Thoracic aorta (tissue), 2 donors: ENCODE data around the gene USP30. TPM values are rescaled to one million over a fixed set of nuclear protein-coding genes. Genes with fewer than 3 reads are reported as not detected.

ENCODE experiments used
- ATAC-seq: fragments of 150-250 bp; one replicate; pipeline ENCODE4 v1.8.0; 2017; ENCODE audit warnings: low read depth; ENCODE audit not compliant: insufficient number of reproducible peaks, low FRiP score
- DNase-seq: peaks from one replicate; pipeline ENCODE4 v3.0.0-alpha.2; 2020; ENCODE audit warnings: low spot score
- H3K27ac ChIP-seq, 2 donors: fragments of 200-600 bp; sonication (generic); 1 replicate in 1 of 2; 2 replicates in 1 of 2; pipeline ENCODE4 v1.5.1; 2016; ENCODE audit warnings: mild to moderate bottlenecking in 2 of 2, moderate library complexity in 2 of 2
- H3K27me3 ChIP-seq: fragments of 200-600 bp; sonication (generic); replicated peaks from 2 replicates; pipeline ENCODE4 v1.6.0; 2016; ENCODE audit warnings: mild to moderate bottlenecking; ENCODE audit not compliant: insufficient read depth
- H3K36me3 ChIP-seq: fragments of 200-600 bp; sonication (generic); one replicate; pipeline ENCODE4 v1.5.1; 2016
- H3K4me1 ChIP-seq, 2 donors: fragments of 200-600 bp; sonication (generic); 1 replicate in 1 of 2; 2 replicates in 1 of 2; pipeline versions ENCODE4 v1.5.1 to v1.6.0; 2016; ENCODE audit warnings: low read depth in 2 of 2, mild to moderate bottlenecking in 1 of 2; ENCODE audit not compliant: control insufficient read depth in 1 of 2
- H3K4me3 ChIP-seq: fragments of 200-600 bp; sonication (generic); 2 replicates; pipeline ENCODE4 v1.5.1; 2016; ENCODE audit warnings: mild to moderate bottlenecking
- H3K9me3 ChIP-seq: fragments of 200-600 bp; sonication (generic); 2 replicates; pipeline ENCODE4 v1.5.1; 2016
- total RNA-seq, 2 donors: library from RNA; depleted of rRNA; stranded (reverse); fragments of >200 nt; gene quantifications; one replicate each; pipeline versions ENCODE4 v1.1.0 to v1.2.3, GENCODE V29; 2016
- TF ChIP-seq, protein P1 (sequence below): fragments of 200-600 bp; sonication (generic); IDR thresholded peaks from one replicate; pipeline ENCODE4 v1.5.1; 2019; ENCODE audit warnings: antibody characterized with exemption

Gene USP30
- total RNA-seq, 2 donors from 2014 or later, result 9.5 to 27.5 TPM

DNA sequence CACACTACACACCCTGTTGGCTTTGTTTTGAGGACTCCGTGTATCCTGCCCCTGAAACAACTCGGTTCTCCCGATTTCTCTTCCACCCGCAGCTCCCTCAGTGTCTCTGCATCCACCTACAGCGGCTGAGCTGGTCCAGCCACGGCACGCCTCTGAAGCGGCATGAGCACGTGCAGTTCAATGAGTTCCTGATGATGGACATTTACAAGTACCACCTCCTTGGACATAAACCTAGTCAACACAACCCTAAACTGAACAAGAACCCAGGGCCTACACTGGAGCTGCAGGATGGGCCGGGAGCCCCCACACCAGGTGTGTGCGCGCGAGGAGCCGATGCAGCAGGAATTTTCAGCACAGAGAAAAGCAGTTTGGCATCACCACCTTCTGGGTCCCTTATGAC is 30.4 kb downstream of the USP30 start:
- TF ChIP-seq, protein P1, sequence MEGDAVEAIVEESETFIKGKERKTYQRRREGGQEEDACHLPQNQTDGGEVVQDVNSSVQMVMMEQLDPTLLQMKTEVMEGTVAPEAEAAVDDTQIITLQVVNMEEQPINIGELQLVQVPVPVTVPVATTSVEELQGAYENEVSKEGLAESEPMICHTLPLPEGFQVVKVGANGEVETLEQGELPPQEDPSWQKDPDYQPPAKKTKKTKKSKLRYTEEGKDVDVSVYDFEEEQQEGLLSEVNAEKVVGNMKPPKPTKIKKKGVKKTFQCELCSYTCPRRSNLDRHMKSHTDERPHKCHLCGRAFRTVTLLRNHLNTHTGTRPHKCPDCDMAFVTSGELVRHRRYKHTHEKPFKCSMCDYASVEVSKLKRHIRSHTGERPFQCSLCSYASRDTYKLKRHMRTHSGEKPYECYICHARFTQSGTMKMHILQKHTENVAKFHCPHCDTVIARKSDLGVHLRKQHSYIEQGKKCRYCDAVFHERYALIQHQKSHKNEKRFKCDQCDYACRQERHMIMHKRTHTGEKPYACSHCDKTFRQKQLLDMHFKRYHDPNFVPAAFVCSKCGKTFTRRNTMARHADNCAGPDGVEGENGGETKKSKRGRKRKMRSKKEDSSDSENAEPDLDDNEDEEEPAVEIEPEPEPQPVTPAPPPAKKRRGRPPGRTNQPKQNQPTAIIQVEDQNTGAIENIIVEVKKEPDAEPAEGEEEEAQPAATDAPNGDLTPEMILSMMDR, result no peak
- ATAC-seq, result no peak
- H3K36me3 ChIP-seq, result peaks cover 46% of the 10 kb centered on the region
- H3K27ac ChIP-seq, result no peak overlapping the region
- no peaks in the 10 kb centered on the region for H3K4me1 ChIP-seq
- no peak for DNase-seq
- H3K4me3 ChIP-seq, result no peak overlapping the region
- H3K27me3 ChIP-seq, result no peaks in the 10 kb centered on the region
- no peaks in the 10 kb centered on the region for H3K9me3 ChIP-seq

DNA sequence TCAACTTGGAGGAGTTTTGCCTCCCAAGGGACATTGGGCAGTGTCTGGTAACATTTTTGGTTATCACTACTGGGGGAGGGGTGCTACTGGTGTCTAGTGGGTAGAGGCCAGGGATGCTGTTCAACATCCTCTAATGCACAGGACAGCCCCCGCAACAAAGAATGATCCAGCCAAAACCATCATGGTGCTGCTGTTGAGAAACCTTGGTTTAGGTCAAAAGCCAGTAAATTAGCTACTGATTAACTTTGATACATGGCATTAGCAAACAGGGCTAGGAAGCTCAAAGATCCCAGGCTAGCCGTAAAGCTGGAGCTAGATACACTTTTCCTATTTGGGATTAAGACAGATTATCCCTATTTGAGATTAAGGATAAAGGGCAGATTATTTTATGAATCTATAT is 32.0 kb downstream of the USP30 start:
- TF ChIP-seq, protein P1, result no peak
- Histone ChIP-seq H3K4me1 (no peaks in the 10 kb centered on the region), H3K4me3 (no peak overlapping the region), H3K9me3 (no peaks in the 10 kb centered on the region), H3K36me3 (peaks cover 55% of the 10 kb centered on the region), H3K27ac (no peak overlapping the region), H3K27me3 (no peaks in the 10 kb centered on the region)
- ATAC-seq, result no peak
- no peak for DNase-seq

DNA sequence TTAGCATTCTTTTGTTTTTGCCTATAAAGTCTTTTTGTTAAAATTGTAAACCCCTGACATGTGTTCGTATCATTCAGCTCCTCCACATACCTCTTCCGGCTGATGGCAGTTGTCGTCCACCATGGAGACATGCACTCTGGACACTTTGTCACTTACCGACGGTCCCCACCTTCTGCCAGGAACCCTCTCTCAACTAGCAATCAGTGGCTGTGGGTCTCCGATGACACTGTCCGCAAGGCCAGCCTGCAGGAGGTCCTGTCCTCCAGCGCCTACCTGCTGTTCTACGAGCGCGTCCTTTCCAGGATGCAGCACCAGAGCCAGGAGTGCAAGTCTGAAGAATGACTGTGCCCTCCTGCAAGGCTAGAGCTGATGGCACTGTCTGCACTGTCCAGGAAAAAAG is 33.2 kb downstream of the USP30 start:
- no peak for DNase-seq
- no peak overlapping the region for H3K27ac ChIP-seq
- no peaks in the 10 kb centered on the region for H3K27me3 ChIP-seq
- no peak for ATAC-seq
- H3K9me3 ChIP-seq, result no peaks in the 10 kb centered on the region
- TF ChIP-seq, protein P1, result no peak
- H3K4me1 ChIP-seq, result no peaks in the 10 kb centered on the region
- peaks cover 56% of the 10 kb centered on the region for H3K36me3 ChIP-seq
- H3K4me3 ChIP-seq, result no peak overlapping the region

DNA sequence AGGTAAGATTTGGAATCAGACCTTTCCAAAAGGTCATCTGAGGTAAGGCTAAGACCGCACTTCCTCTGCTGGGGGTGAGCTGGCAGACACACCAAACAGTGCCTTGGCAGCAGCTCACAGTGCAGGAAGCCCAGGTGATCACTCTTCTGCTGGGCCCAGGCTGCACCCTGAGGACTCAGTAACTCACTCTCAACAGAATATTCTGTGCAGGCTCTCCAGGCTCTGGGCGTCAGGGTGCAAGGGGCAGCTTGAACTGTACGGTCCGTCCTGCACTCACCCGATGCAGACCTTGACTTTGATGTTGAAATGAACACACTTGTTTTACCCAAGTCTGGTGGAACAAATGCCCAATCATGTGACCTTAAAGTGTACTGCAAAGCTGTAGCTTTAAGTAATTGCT is 34.9 kb downstream of the USP30 start:
- no peak overlapping the region for H3K27ac ChIP-seq
- H3K4me1 ChIP-seq, result peaks cover under 1 to 7% of the 10 kb centered on the region in 2 donors
- no peak for DNase-seq
- no peaks in the 10 kb centered on the region for H3K9me3 ChIP-seq
- H3K36me3 ChIP-seq, result peaks cover 49% of the 10 kb centered on the region
- TF ChIP-seq, protein P1, result no peak
- no peak for ATAC-seq
- no peaks in the 10 kb centered on the region for H3K27me3 ChIP-seq
- no peak overlapping the region for H3K4me3 ChIP-seq

DNA sequence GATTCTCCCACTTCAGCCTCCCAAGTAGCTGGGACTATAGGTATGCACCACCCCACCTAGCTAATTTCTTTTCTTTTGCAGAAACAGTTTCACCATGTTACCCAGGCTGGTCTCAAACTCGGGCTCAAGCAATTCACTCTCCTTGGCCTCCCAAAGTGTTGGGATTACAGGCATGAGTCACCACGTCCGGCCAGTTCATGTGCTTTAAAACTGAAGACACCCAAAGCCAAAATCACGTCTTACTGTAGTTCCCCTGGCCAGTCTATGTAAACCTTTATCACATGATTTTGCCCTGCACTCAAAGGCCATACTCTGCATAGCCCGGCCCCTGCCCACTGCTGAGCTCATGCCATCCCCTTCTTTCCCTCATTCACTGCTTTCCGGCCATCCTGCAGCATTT is 36.4 kb downstream of the USP30 start:
- Histone ChIP-seq H3K27ac (no peak overlapping the region), H3K36me3 (peaks cover 34% of the 10 kb centered on the region), H3K27me3 (no peaks in the 10 kb centered on the region), H3K4me3 (no peak overlapping the region), H3K4me1 (peaks cover 5 to 16% of the 10 kb centered on the region in 2 donors), H3K9me3 (no peaks in the 10 kb centered on the region)
- TF ChIP-seq, protein P1, result no peak
- DNase-seq (no peak), ATAC-seq (no peak)
